NCI-H2081 treated with DMSO at 0.1 percent for 48 hours (cell line): ENCODE data around the gene C6orf62.
"Not testable (repeated sequence)": the region's sequence is repeated elsewhere in the genome, so short reads cannot be mapped to it uniquely, and the experiment has no call there.

Experiments
- DNase-seq: peaks from one replicate; lab custom pipeline; 2025; lab: John Stamatoyannopoulos, UW

The C6orf62 gene

DNA sequence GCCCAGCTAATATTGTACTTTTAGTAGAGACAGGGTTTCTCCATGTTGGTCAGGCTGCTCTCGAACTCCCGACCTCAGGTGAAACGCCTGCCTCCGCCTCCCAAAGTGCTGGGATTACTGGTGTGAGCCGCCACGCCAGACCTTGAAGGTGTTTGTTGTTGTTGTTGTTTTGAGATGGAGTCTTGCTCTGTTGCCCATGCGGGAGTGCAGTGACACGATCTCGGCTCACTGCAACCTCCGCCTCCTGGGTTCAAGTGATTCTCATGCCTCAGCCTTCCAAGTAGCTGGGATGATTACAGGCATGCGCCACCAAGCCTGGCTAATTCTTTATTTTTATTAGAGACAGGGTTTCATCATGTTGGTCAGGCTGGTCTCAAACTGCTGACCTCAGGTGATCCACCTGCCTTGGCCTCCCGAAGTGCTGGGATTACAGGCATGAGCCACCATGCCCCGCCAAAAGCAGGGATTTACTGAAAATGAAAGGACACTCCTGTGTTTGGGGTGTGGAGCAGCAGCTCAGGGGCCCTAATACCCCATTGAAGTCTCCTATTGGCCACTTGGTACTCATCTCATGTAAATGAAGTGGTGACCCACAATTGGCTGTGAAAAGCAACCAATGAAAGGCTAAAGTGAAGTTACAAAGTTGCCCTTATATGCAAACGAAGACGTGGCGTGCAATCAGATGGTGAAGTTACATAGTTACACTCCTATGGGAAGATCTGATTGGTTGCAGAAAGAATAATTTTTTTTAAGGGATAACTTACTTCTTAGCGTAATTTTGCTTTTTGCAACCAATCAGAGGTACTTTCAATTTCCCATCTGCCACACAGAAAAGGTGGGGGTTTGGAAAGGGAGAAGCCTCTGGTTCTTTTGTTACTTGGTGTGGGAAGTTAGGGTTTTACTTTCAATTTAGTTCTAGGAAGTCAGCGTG lies 50.6 kb downstream of the C6orf62 start:
- DNase-seq = not testable (repeated sequence)

DNA sequence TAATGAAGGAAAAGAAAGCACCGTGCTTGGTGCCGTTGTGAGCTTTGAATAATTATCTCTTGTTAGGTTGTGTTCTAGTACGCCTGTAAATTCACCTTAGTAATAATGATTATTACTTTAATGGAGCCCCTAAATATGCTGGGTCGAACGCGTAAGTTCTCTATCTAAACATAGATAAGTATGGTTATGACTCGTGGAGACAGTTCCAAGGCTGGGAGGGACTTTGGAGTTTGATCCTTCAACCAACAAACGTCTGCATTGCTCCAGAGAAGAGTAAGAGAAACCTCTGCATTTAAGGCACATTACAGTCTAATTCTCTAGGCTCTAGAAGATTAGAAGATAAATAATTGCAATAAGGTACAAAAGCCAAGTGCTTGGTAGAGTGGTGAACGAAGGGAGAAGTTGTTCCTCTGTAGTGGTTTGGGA lies 51.6 kb downstream of the C6orf62 start:
- DNase-seq = no peak

DNA sequence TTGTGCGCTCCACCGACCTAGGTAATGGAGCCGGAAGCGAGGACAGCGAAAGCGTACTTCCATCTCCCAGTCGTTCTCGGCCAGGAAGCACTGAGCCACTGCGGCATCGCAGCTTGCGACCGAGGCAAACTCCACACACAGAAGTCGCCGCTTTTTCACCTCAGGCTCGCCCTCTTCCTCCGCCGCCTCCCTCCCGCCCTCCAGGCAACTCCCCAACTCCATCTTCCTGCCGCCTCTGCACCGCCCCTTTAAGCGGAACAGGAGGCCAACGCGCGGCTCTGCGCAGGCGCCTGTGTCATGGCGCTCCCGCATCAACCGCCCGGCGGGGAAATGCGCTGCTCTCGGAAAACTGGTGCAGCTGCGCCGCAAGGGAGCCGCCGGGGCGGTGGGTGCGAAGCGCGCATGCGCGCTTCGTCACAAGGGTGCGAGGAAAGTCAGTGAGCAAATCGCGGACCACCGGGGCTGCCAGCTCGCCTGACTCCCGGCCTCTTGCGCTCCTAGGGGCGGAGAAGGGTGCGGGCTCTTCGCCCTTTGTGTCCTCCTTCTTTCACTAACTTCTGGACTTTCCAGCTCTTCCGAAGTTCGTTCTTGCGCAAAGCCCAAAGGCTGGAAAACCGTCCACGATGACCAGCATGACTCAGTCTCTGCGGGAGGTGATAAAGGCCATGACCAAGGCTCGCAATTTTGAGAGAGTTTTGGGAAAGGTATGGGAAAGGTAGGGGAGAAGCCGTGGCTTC lies 52.1 kb downstream of the C6orf62 start, which contains the start of the genes ACOT13 and TDP2:
Gene ACOT13 (plus strand): TSS at position 437 of the 737 bp plus-strand sequence. CDS start 187 bp downstream, at position 624.
Gene TDP2 (minus strand): TSS at position 259 of the 737 bp plus-strand sequence. CDS start 37 bp downstream, at position 222.
- peak; percentile 85 for DNase-seq

DNA sequence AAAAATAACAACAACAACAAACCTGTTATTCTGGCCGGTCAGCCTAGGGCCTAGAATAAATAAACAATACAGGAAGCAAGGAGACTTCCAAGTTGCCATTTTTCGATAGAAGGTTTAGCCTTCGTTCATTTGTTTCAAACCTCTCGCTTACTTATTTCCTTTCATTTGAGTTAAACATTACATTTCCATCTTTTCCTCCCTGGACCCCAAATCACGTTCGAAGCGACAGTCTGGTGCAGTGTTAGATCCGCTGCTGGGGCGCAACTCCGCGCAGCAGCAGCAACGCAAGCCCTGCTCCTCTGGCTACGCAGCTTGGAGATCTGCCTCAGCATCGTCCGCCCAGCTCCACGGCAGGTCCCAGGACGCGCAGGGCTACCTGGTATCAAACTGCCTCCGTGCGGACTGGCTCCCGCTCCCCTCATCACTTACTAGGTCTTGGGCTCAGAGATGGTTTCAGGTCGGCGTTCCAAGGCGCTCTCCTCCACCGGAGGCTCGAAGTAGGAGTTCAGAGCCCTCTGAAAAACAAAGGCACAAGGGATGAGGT lies 52.8 kb downstream of the C6orf62 start:
- no peak for DNase-seq

DNA sequence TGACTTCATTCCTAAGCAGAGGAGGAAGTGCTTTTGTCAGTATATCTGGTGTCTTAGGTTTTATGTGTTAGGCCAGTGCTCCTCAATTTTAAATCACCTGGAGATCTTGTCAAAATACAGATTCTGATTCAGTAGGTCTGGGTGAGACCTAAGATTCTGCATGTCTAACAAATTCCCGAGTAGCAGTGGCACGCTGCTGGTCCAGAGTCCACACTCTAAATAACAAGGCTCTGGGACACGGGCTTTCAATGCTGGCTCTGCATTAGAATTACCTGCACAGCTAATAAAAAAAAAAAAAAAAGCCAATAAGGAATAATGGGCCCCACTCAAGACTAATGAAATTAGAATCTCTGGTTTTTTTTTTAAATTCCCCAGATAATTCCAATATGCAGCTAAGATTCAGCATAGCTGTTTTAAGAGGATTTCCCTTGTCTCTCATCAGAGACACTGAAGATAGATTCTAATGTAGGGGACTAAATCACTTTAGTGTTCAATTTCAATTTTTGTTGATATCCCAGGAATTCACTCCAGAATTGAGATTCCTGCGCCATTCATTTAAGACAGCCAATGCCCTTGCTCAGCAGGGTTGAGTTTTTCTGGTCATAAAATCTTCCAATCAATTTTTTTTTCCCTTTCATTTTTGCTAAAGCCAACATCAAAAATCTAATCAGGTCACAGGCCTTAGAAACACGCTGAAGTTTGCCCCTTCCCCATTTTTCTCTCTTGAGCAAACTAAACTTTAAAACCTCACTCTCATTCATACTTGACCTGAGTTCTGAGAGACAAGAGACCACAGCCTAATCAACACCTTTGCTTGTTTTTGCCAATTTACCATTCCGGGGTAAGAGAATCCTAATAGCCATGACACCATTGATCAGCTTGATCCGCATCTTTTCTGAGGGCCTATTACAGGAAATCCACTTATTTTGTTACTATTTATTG lies 54.6 kb downstream of the C6orf62 start:
- no peak for DNase-seq

DNA sequence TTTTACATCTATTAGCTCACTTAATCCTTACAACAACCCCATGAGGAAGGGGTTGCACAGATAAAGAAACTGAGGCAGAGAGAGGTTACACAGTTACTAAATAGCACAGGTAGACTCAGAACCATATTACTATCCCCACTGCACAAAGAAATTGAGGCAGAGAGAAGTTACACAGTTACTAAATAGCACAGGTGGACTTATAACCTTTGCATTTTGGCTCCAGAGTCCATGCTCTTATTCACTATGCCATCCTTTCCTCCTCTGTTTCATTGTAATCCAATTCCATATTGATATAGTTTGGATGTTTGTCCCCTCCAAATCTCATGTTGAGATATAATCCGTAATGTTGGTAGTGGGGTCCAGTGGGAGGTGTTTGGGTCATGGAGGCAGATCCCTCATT lies 55.8 kb downstream of the C6orf62 start:
- DNase-seq = no peak

DNA sequence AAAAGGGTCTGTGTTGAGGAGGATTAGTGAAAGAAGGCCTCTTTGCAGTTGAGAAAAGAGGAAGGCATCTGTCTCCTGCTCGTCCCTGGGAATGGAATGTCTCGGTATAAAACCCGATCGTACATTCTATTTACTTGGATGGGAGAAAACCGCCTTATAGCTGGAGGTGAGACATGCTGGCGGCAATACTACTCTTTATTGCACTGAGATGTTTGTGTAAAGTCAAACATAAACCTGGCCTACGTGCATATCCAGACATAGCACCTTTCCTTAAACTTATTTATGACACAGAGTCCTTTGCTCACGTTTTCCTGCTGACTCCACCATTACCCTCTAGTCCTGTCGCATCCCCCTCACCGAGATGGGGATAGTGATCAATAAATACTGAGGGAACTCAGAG lies 56.7 kb downstream of the C6orf62 start:
- DNase-seq = no peak

DNA sequence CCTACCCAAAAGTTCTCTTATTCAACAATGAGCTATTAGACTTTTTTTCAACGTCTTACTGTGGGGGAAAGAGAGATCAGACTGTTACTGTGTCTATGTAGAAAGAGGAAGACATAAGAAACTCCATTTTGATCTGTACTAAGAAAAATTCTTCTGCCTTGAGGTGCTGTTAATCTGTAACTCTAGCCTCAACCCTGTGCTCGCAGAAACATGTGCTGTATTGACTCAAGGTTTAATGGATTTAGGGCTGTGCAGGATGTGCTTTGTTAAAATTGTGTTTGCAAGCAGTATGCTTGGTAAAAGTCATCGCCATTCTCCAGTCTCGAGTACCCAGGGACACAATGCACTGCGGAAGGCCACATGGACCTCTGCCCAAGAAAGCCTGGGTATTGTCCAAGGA lies 57.2 kb downstream of the C6orf62 start:
- DNase-seq = not testable (repeated sequence)

DNA sequence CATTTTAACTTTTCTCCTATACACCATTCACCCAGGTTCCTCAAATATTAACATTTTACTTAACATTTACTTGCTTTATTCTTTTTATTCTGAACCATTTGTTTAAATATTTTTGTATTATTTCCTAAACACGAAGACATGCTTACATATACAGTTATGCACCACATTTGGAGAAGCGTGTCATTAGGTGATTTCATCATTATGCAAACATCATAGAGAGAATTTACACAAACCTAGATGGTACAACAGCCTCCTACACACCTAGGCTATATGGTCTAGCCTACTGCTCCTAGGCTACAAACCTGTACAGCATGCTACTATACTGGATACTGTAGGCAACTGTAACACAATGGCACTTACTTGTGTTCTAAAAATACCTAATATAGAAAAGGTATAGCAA lies 58.8 kb downstream of the C6orf62 start:
- DNase-seq = no peak

DNA sequence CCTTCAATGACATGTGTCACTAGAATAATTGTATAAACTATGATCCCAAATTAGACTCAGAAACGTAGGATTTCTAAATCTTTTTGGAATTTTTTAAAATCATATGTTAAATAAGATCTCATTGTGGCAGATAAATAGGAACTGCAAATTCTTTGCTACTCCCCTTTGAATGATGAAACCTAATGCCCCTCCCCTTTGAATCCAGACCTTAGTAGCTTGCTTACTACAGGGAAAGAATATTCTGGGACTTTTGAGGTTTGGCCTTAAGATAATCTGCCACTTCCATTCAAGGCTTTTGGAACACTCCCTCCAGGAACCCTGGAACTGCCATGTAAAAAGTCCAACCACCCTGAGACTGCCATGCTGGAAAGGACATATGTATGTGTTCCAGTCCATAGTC lies 59.4 kb downstream of the C6orf62 start:
- no peak for DNase-seq

DNA sequence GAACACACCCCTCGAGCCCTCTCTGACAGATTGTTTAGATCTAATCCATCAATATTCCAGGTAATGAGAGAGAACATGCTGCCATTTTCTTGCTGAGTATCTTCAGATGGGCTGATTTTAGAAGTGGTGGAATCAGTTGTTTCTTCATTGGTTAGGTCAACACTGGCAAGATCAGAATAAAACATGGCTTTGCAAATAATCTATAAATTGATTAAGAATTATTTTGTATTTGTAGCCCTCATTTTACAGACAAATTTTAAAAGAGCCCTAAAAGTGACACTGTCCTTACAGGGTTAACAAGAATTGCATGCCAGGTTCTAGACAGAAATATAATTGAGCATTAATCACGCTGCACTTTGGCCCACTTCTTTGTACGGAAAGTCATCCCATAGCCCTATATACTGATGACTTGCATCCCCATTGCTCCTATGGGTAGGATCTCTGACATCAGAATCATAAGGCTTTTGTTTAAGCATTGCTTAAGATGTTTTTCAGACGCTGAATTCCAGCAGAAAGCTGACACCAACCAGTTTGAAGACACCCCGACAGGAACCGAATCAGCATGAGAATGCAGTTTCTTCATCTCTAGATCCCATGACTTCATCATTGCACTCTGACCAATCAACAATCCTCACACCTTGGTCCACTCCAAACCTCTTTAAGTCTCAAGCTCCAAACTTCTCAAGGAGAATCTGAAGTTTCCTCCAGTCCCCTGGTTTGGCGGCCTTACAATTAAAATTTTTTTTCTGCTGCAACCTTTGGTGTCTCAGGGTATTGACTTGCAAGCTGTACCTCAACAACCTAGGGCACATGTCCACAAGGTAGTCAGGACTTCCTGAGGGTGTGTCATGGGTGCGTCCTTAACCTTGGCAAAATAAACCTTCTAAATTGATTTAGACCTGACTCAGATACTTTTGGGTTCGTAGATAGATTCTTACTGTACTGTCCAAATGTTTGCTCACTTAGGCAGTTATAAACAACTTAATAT lies 60.1 kb downstream of the C6orf62 start:
- DNase-seq = no peak

DNA sequence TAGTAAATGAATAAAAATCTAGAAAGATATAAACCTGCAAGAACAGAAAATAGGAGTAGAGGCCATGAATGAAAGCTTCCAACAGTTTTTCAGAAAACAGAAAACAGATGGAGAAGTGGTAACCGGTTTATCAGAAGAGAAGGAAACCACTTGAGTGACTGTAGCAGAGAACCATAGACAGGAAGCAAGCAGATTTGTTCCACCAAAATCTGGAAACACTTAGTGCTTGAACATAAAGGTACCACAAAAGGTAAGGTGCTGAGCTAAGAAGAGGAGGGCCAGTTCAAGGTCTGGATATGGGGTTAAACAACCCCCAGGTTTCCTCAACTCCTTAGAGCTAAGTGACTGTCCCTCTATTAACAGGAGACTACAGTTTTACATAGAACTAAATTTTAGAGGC lies 63.7 kb downstream of the C6orf62 start:
- no peak for DNase-seq
